HEK293 (cell line): ENCODE data around the gene PIGN.

Experiments
- CTCF ChIA-PET: fragments of 350-600 bp; formaldehyde crosslinking; extraction: SDS; loops from one replicate; lab custom pipeline; 2021; ENCODE audit warnings: antibody characterized with exemption; lab: Yijun Ruan, JAX
- POLR2A ChIA-PET: fragments of 300-600 bp; formaldehyde crosslinking; extraction: SDS; loops from one replicate; lab custom pipeline; 2020; ENCODE audit warnings: antibody characterized with exemption, inconsistent platforms; lab: Yijun Ruan, JAX
- H3K27ac ChIP-seq: fragments of 200-500 bp; sonication (Bioruptor generic); 2 replicates; pipeline ENCODE4 v1.5.1; 2014; ENCODE audit warnings: low read depth, low read length, control low read depth, inconsistent platforms; ENCODE audit errors: extremely low read depth
- H3K36me3 ChIP-seq, 2 experiments: fragments of 200-500 bp in 1 of 2; sonication (Bioruptor generic) in 1 of 2; 1 replicate in 1 of 2; 2 replicates in 1 of 2; pipeline ENCODE4 v1.5.1; 2014 to 2017; ENCODE audit warnings: inconsistent platforms in 2 of 2, low read length in 2 of 2; ENCODE audit not compliant: control insufficient read depth in 2 of 2, insufficient read depth in 1 of 2
- H3K4me1 ChIP-seq: fragments of 200-500 bp; sonication (Bioruptor generic); 2 replicates; pipeline ENCODE4 v1.5.1; 2014; ENCODE audit warnings: mild to moderate bottlenecking, low read length, inconsistent platforms; ENCODE audit not compliant: control insufficient read depth, insufficient read depth
- H3K4me3 ChIP-seq: 2 replicates; pipeline ENCODE4 v1.5.1; 2011; ENCODE audit warnings: low read depth, mild to moderate bottlenecking, control low read depth, low read length, moderate library complexity
- H3K9me3 ChIP-seq: fragments of 200-500 bp; sonication (Bioruptor generic); 2 replicates; pipeline ENCODE4 v1.5.1; 2014; ENCODE audit warnings: low read depth, low read length, inconsistent platforms; ENCODE audit not compliant: control insufficient read depth, insufficient read depth
- ATF2 ChIP-seq: fragments of 450-650 bp; formaldehyde crosslinking; IDR thresholded peaks from 2 replicates; pipeline ENCODE4 v1.5.1; 2016; ENCODE audit warnings: missing biosample characterization, missing genetic modification characterization, low read depth
- CTCF ChIP-seq: fragments of 450-650 bp; formaldehyde crosslinking; IDR thresholded peaks from 2 replicates; pipeline ENCODE4 v1.5.1; 2016; ENCODE audit warnings: missing biosample characterization, missing genetic modification characterization
- OVOL3 ChIP-seq: fragments of 450-650 bp; formaldehyde crosslinking; IDR thresholded peaks from 2 replicates; pipeline ENCODE4 v1.5.1; 2016; ENCODE audit warnings: missing biosample characterization, missing genetic modification characterization
- ZBTB1 ChIP-seq: fragments of 450-650 bp; formaldehyde crosslinking; IDR thresholded peaks from 2 replicates; pipeline ENCODE4 v1.5.1; 2016; ENCODE audit warnings: missing biosample characterization, missing genetic modification characterization
- ZBTB17 ChIP-seq: fragments of 450-650 bp; formaldehyde crosslinking; IDR thresholded peaks from 2 replicates; pipeline ENCODE4 v1.5.1; 2016; ENCODE audit warnings: missing biosample characterization, missing genetic modification characterization
- ZBTB26 ChIP-seq: fragments of 450-650 bp; formaldehyde crosslinking; optimal IDR thresholded peaks from 2 replicates; pipeline ENCODE3; 2016; ENCODE audit warnings: missing biosample characterization, mild to moderate bottlenecking, missing genetic modification characterization
- ZFP41 ChIP-seq: fragments of 450-650 bp; formaldehyde crosslinking; IDR thresholded peaks from 2 replicates; pipeline ENCODE4 v1.5.1; 2016; ENCODE audit warnings: missing biosample characterization, missing genetic modification characterization, borderline replicate concordance
- ZNF10 ChIP-seq: fragments of 450-650 bp; formaldehyde crosslinking; IDR thresholded peaks from 2 replicates; pipeline ENCODE4 v1.5.1; 2017; ENCODE audit warnings: missing biosample characterization, missing genetic modification characterization
- ZNF112 ChIP-seq: fragments of 450-650 bp; formaldehyde crosslinking; IDR thresholded peaks from 2 replicates; pipeline ENCODE4 v1.5.0; 2017; ENCODE audit warnings: missing biosample characterization, missing genetic modification characterization
- ZNF140 ChIP-seq: fragments of 450-650 bp; formaldehyde crosslinking; IDR thresholded peaks from 2 replicates; pipeline ENCODE4 v1.5.1; 2016; ENCODE audit warnings: missing biosample characterization, missing genetic modification characterization
- ZNF148 ChIP-seq: fragments of 450-650 bp; formaldehyde crosslinking; IDR thresholded peaks from 2 replicates; pipeline ENCODE4 v1.5.0; 2017; ENCODE audit warnings: missing biosample characterization, missing genetic modification characterization, borderline replicate concordance
- ZNF354C ChIP-seq: fragments of 450-650 bp; formaldehyde crosslinking; IDR thresholded peaks from 2 replicates; pipeline ENCODE4 v1.5.1; 2016; ENCODE audit warnings: missing biosample characterization, missing genetic modification characterization, low read depth, borderline replicate concordance
- ZNF521 ChIP-seq: fragments of 450-650 bp; formaldehyde crosslinking; IDR thresholded peaks from 2 replicates; pipeline ENCODE4 v1.5.1; 2017; ENCODE audit warnings: missing biosample characterization, mild to moderate bottlenecking, missing genetic modification characterization
- ZNF777 ChIP-seq: fragments of 450-650 bp; formaldehyde crosslinking; IDR thresholded peaks from 2 replicates; pipeline ENCODE4 v1.5.1; 2017; ENCODE audit warnings: missing biosample characterization, missing genetic modification characterization, borderline replicate concordance
- ZSCAN5A ChIP-seq: fragments of 450-650 bp; formaldehyde crosslinking; IDR thresholded peaks from 2 replicates; pipeline ENCODE4 v1.5.1; 2016; ENCODE audit warnings: missing biosample characterization, missing genetic modification characterization
- TF ChIP-seq, protein P1 (sequence below): fragments of 450-650 bp; formaldehyde crosslinking; IDR thresholded peaks from 2 replicates; pipeline ENCODE4 v1.5.1; 2016; ENCODE audit warnings: missing biosample characterization, missing genetic modification characterization

The PIGN gene

DNA sequence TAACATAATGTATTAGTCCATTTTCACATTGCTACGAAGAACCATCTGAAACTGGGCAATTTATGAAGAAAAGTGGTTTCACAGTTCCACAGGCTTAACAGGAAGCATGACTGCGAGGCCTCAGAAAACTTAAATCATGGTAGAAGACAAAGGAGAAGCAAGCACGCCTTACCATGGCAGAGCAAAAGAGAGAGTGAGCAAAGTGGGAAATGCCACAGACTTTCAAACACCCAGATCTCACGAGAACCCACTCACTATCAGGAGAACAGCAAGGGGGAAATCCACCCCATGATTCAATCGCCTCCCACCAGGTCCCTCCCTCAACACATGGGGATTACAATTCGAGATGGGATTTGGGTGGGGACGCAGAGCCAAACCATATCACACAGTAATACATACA, 22.5 kb downstream of the PIGN start:
- Histone ChIP-seq H3K27ac (no peak overlapping the region), H3K4me1 (no peaks in the 10 kb centered on the region), H3K9me3 (no peaks in the 10 kb centered on the region), H3K36me3 (no peaks in the 10 kb centered on the region; a peak in 1 of 3 replicates), H3K4me3 (no peak overlapping the region)
- TF ChIP-seq ZNF112: no peak
- TF ChIP-seq ZNF521 (tag by site-specific recombination): no peak
- TF ChIP-seq ZBTB17: no peak
- TF ChIP-seq ZBTB1: no peak
- TF ChIP-seq ZNF148 (tag by site-specific recombination): no peak
- TF ChIP-seq ZNF10 (tag by site-specific recombination): no peak
- TF ChIP-seq ZNF140 (tag by site-specific recombination): no peak
- TF ChIP-seq CTCF (tag by site-specific recombination): no peak
- no peak for TF ChIP-seq ZBTB26 (tag by site-specific recombination)
- no peak for TF ChIP-seq ATF2 (tag by site-specific recombination)
- no peak for TF ChIP-seq OVOL3 (tag by site-specific recombination)
- ChIA-PET POLR2A (no interaction called here), CTCF (interaction anchor here (1.0 kb wide), 1 partner anchor 19 kb away, joined by 3 read pairs; no protein-coding TSS in a partner anchor)

DNA sequence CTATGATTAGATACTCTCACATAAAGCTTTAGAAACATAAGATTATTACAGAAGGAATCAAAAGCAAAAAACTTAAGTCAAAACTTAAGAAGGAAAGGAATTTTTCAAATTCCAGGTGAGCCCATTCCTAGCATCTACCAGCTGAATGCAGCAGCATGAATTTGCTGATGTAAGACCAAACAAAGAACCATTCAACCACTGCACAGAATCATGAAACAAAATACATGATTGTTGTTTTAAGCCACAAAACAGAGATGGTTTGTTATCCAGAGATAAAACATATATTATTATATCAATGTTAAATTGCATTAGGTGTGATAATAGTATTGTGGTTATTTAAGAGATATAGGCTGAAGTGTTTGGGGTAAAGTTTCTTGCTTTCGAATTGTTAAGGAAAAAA, 29.0 kb downstream of the PIGN start:
- Histone ChIP-seq H3K4me3 (no peak overlapping the region), H3K27ac (no peak overlapping the region), H3K9me3 (no peaks in the 10 kb centered on the region), H3K36me3 (peaks cover 0 to 4% of the 10 kb centered on the region in 2 experiments; a peak in 2 of 3 replicates), H3K4me1 (no peaks in the 10 kb centered on the region)
- ChIA-PET CTCF (no interaction called here), POLR2A (no interaction called here)
- TF ChIP-seq ZSCAN5A (tag by site-specific recombination) (no peak), ZNF777 (no peak), ZFP41 (no peak), ZNF354C (tag by site-specific recombination) (no peak), OVOL3 (tag by site-specific recombination) (no peak)
- TF ChIP-seq, protein P1, sequence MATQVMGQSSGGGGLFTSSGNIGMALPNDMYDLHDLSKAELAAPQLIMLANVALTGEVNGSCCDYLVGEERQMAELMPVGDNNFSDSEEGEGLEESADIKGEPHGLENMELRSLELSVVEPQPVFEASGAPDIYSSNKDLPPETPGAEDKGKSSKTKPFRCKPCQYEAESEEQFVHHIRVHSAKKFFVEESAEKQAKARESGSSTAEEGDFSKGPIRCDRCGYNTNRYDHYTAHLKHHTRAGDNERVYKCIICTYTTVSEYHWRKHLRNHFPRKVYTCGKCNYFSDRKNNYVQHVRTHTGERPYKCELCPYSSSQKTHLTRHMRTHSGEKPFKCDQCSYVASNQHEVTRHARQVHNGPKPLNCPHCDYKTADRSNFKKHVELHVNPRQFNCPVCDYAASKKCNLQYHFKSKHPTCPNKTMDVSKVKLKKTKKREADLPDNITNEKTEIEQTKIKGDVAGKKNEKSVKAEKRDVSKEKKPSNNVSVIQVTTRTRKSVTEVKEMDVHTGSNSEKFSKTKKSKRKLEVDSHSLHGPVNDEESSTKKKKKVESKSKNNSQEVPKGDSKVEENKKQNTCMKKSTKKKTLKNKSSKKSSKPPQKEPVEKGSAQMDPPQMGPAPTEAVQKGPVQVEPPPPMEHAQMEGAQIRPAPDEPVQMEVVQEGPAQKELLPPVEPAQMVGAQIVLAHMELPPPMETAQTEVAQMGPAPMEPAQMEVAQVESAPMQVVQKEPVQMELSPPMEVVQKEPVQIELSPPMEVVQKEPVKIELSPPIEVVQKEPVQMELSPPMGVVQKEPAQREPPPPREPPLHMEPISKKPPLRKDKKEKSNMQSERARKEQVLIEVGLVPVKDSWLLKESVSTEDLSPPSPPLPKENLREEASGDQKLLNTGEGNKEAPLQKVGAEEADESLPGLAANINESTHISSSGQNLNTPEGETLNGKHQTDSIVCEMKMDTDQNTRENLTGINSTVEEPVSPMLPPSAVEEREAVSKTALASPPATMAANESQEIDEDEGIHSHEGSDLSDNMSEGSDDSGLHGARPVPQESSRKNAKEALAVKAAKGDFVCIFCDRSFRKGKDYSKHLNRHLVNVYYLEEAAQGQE (tag by site-specific recombination): no peak
